Spinal cord (tissue), 10 donors: ENCODE results near the gene TMEM220. TPM values are rescaled to one million over a fixed set of nuclear protein-coding genes. Genes with fewer than 3 reads are reported as not detected.

Experiments
- DNase-seq, 6 donors: peaks; one replicate each; pipeline versions ENCODE4 v3.0.0 to v3.0.0-alpha.2; 2013 to 2015; ENCODE audit warnings: low spot score in 6 of 6, low read depth in 4 of 6
- H3K27ac ChIP-seq: one replicate; pipeline ENCODE4 v1.5.1; 2013; ENCODE audit warnings: low read depth, low read length, control low read depth
- H3K27me3 ChIP-seq: one replicate; pipeline ENCODE4 v1.6.1; 2013; ENCODE audit warnings: low read length; ENCODE audit not compliant: control insufficient read depth, insufficient read depth
- H3K36me3 ChIP-seq: one replicate; pipeline ENCODE4 v1.6.1; 2013; ENCODE audit warnings: low read length; ENCODE audit not compliant: control insufficient read depth, insufficient read depth
- H3K4me1 ChIP-seq: one replicate; pipeline ENCODE4 v1.6.1; 2013; ENCODE audit warnings: low read length; ENCODE audit not compliant: control insufficient read depth, insufficient read depth
- H3K4me3 ChIP-seq: one replicate; pipeline ENCODE4 v1.5.1; 2013; ENCODE audit warnings: low read depth, low read length, control low read depth
- H3K9me3 ChIP-seq: one replicate; pipeline ENCODE4 v1.6.1; 2013; ENCODE audit warnings: low read length; ENCODE audit not compliant: control insufficient read depth, insufficient read depth
- WGBS: methylation state at CpG from one replicate; pipeline ENCODE4 v1.1.5; 2013; ENCODE audit warnings: missing lambda C conversion rate; ENCODE audit not compliant: insufficient coverage; 5-methylcytosine and 5-hydroxymethylcytosine counted together
- polyA plus RNA-seq, 2 donors: library from polyadenylated mRNA; unstranded; fragments of 120-200 nt; gene quantifications; one replicate each; pipeline ENCODE4 v1.2.1, GENCODE V29; 2013; ENCODE audit not compliant: insufficient read length in 2 of 2
- total RNA-seq, 2 donors: library from RNA; depleted of rRNA in 1 of 2; stranded (reverse); fragments of 120-200 nt in 1 of 2; fragments of >200 nt in 1 of 2; gene quantifications; one replicate each; pipeline versions ENCODE4 v1.2.3 to v1.2.4, GENCODE V29; 2013 to 2014
- donor health status: healthy.

Gene TMEM220
- total and polyA plus RNA-seq, 4 donors: 2.6 to 8.3 (median 7.2) TPM

GRCh38 chr17:10724546-10725195 is 5.2 kb downstream of the TMEM220 start:
- Histone ChIP-seq H3K27ac (no peak overlapping the region), H3K36me3 (no peaks in the 10 kb centered on the region), H3K4me3 (no peak overlapping the region), H3K4me1 (peaks cover 6% of the 10 kb centered on the region), H3K27me3 (no peaks in the 10 kb centered on the region), H3K9me3 (no peaks in the 10 kb centered on the region)
- WGBS: 93% methylated on average over 4 of the region's 11 CpGs
- no peak for DNase-seq

GRCh38 chr17:10718547-10718946 is 11.3 kb downstream of the TMEM220 start:
- H3K36me3 ChIP-seq: no peaks in the 10 kb centered on the region
- WGBS: no CpG with 5 or more reads among the region's 1 CpG
- DNase-seq: no peak
- H3K9me3 ChIP-seq: no peaks in the 10 kb centered on the region
- H3K27ac ChIP-seq: no peak overlapping the region
- no peaks in the 10 kb centered on the region for H3K27me3 ChIP-seq
- no peak overlapping the region for H3K4me3 ChIP-seq
- no peaks in the 10 kb centered on the region for H3K4me1 ChIP-seq

- peaks cover 10% of the 10 kb centered on the region for H3K36me3 ChIP-seq
- no peaks in the 10 kb centered on the region for H3K9me3 ChIP-seq
- WGBS: 89% methylated on average over 5 of the region's 10 CpGs
- no peaks in the 10 kb centered on the region for H3K4me1 ChIP-seq
- no peak overlapping the region for H3K4me3 ChIP-seq
- no peaks in the 10 kb centered on the region for H3K27me3 ChIP-seq
- no peak overlapping the region for H3K27ac ChIP-seq
- no peak for DNase-seq
These were observed 13.6 kb downstream of the TMEM220 start for GRCh38 chr17:10716218-10716617.

GRCh38 chr17:10713318-10713717 is 16.5 kb downstream of the TMEM220 start:
- no peaks in the 10 kb centered on the region for H3K27me3 ChIP-seq
- H3K4me3 ChIP-seq: no peak overlapping the region
- no peak overlapping the region for H3K27ac ChIP-seq
- no peak for DNase-seq
- H3K36me3 ChIP-seq: peaks cover 17% of the 10 kb centered on the region
- no peaks in the 10 kb centered on the region for H3K9me3 ChIP-seq
- no peaks in the 10 kb centered on the region for H3K4me1 ChIP-seq
- no CpG with 5 or more reads among the region's 2 CpGs for WGBS

- WGBS: 99% methylated on average over 4 of the region's 5 CpGs
- H3K4me1 ChIP-seq: no peaks in the 10 kb centered on the region
- H3K9me3 ChIP-seq: no peaks in the 10 kb centered on the region
- no peak overlapping the region for H3K4me3 ChIP-seq
- no peak for DNase-seq
- no peak overlapping the region for H3K27ac ChIP-seq
- peaks cover 10% of the 10 kb centered on the region for H3K36me3 ChIP-seq
- H3K27me3 ChIP-seq: no peaks in the 10 kb centered on the region
These were observed 24.1 kb downstream of the TMEM220 start for GRCh38 chr17:10705727-10706126.

GRCh38 chr17:10702574-10702973 is 27.2 kb downstream of the TMEM220 start:
- WGBS: no CpG with 5 or more reads among the region's 2 CpGs
- no peaks in the 10 kb centered on the region for H3K4me1 ChIP-seq
- H3K36me3 ChIP-seq: peaks cover 3% of the 10 kb centered on the region
- no peak for DNase-seq
- H3K9me3 ChIP-seq: no peaks in the 10 kb centered on the region
- H3K27ac ChIP-seq: no peak overlapping the region
- no peaks in the 10 kb centered on the region for H3K27me3 ChIP-seq
- no peak overlapping the region for H3K4me3 ChIP-seq

- no peaks in the 10 kb centered on the region for H3K27me3 ChIP-seq
- H3K27ac ChIP-seq: no peak overlapping the region
- WGBS: 100% methylated on average over 1 of the region's 1 CpG
- peaks cover 4% of the 10 kb centered on the region for H3K4me1 ChIP-seq
- no peak overlapping the region for H3K4me3 ChIP-seq
- DNase-seq: no peak
- H3K36me3 ChIP-seq: no peaks in the 10 kb centered on the region
- no peaks in the 10 kb centered on the region for H3K9me3 ChIP-seq
These were observed 30.0 kb downstream of the TMEM220 start for GRCh38 chr17:10699856-10700255.

- Histone ChIP-seq H3K9me3 (no peaks in the 10 kb centered on the region), H3K4me1 (peaks cover 4% of the 10 kb centered on the region), H3K36me3 (peaks cover under 1% of the 10 kb centered on the region), H3K27me3 (no peaks in the 10 kb centered on the region), H3K27ac (peak overlapping the region; percentile 74), H3K4me3 (peak overlapping the region; percentile 87)
- WGBS: no CpG with 5 or more reads among the region's 18 CpGs
- peak in 3 of 6 donors; percentile 1 to 7 (median 3) for DNase-seq
These were observed 31.6 kb downstream of the TMEM220 start for GRCh38 chr17:10698096-10698818.

- Histone ChIP-seq H3K27me3 (no peaks in the 10 kb centered on the region), H3K4me1 (peaks cover 4% of the 10 kb centered on the region), H3K4me3 (peak within 1 kb of the TSS; percentile 87), H3K9me3 (no peaks in the 10 kb centered on the region), H3K36me3 (peaks cover 4% of the 10 kb centered on the region), H3K27ac (peak within 1 kb of the TSS; percentile 74)
- peak; percentile 79 to 98 (median 90) for DNase-seq
- under 1% methylated on average over 77 of the region's 84 CpGs for WGBS
These were observed 32.4 kb downstream of the TMEM220 start, which contains the start of the genes ADPRM and SCO1 for GRCh38 chr17:10697092-10698081. ADPRM (plus strand) TSS chr17:10697594; CDS start chr17:10704927, 7,333 bp downstream. SCO1 (minus strand) TSS chr17:10697533; CDS start chr17:10697507, 26 bp downstream.
